Measurements from ENCODE around the gene PRAMEF25.
"Not testable (repeated sequence)": the region's sequence is repeated elsewhere in the genome, so short reads cannot be mapped to it uniquely, and the experiment has no call there.

DNA sequence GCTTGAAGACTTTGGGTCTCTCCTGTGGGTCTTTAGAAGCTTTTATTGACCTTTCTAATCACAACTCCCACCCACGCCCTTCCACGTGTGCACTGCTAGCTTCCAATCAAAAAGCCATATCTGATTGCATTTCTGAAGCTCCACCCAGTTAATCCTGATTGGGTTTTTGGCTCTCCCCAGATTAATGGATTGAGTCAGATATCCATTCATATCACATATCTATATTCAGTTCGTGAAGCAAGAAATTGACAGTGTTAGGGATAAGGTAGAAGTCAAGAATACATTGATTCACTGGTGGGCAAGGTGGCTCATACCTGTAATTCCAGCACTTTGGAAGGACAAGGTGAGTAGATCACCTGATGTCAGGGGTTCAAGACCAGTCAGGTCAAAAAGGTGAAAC is 14.1 kb upstream of the PRAMEF25 start, which contains the start of gene PRAMEF27:
- TF ChIP-seq RAD51 (IDR thresholded peaks at IDR 0.05; ENCODE audit: borderline replicate concordance, low read depth); ZNF324 (CRISPR knock-in tag; IDR thresholded peaks at IDR 0.05); SIRT6 (IDR thresholded peaks at IDR 0.05; ENCODE audit: low read depth, low read length); SPI1 (IDR thresholded peaks at IDR 0.05; ENCODE audit: borderline replicate concordance, low read depth, low read length); ZNF644 (tag; IDR thresholded peaks at IDR 0.05; ENCODE audit: low read depth); POLR2AphosphoS2 (IDR thresholded peaks at IDR 0.05; ENCODE audit: low read length): not testable (repeated sequence)
